ENCODE data around the gene FLG. TPM values are rescaled to one million over a fixed set of nuclear protein-coding genes. Genes with fewer than 3 reads are reported as not detected.

The FLG gene
- total and polyA plus RNA-seq, 2 donors (not counting 1 experiment from before 2014, with no cell fraction given) = not detected

- no peak overlapping the region for H3K27ac ChIP-seq (ENCODE audit: insufficient read depth, low read length)
These were observed 42.4 kb upstream of the FLG start for GRCh38 chr1:152367436-152367835.

GRCh38 chr1:152359906-152360305 lies 34.9 kb upstream of the FLG start, which contains the start of gene FLG2:
Gene FLG2, minus strand, starts transcription at chr1:152360006. Its CDS starts 1,122 bp downstream, at chr1:152358884.
- no peaks in the 10 kb centered on the region for H3K27me3 ChIP-seq (ENCODE audit: control insufficient read depth, insufficient read depth, low read length)
- H3K9ac ChIP-seq (ENCODE audit: insufficient read depth, low read length) = no peak within 1 kb of the TSS
- H2AFZ ChIP-seq (ENCODE audit: low read length) = no peak within 1 kb of the TSS
- no peaks in the 10 kb centered on the region for H3K36me3 ChIP-seq (ENCODE audit: control insufficient read depth, insufficient read depth, low read length)
- no peaks in the 10 kb centered on the region for H3K4me1 ChIP-seq (ENCODE audit: control insufficient read depth, extremely low read depth, insufficient read depth, low read length)
- H3K9me3 ChIP-seq (ENCODE audit: control insufficient read depth, insufficient read depth, low read depth, low read length) = no peaks in the 10 kb centered on the region
- H3K79me2 ChIP-seq (ENCODE audit: control insufficient read depth, insufficient read depth, low read length) = no peaks in the 10 kb centered on the region
- no peak within 1 kb of the TSS for H3K27ac ChIP-seq (ENCODE audit: insufficient read depth, low read length)
- no peak for TF ChIP-seq CTCF (conservative IDR thresholded peaks at IDR 0.05 in 1 of 2, IDR thresholded peaks at IDR 0.05 in 1 of 2; ENCODE audit: low read depth in 1 of 2, low read length in 2 of 2)
- no peak for TF ChIP-seq EZH2 (IDR thresholded peaks at IDR 0.05; ENCODE audit: low read length, missing control alignments)
- DNase-seq (ENCODE audit: low read depth in 2 of 2) = no peak
- H3K4me2 ChIP-seq (ENCODE audit: extremely low read depth, insufficient read depth, low read length) = no peak within 1 kb of the TSS
- no peak within 1 kb of the TSS for H3K4me3 ChIP-seq (replicated peaks in 1 of 4; ENCODE audit: control extremely low read depth in 1 of 4, insufficient read depth in 1 of 4, low read depth in 3 of 4, low read length in 4 of 4)
- H4K20me1 ChIP-seq (ENCODE audit: control insufficient read depth, extremely low read depth, insufficient read depth, low read length) = no peaks in the 10 kb centered on the region

More at GRCh38 chr1:152367436-152367835, 42.4 kb upstream of the FLG start:
- Histone ChIP-seq H3K4me2 (ENCODE audit: extremely low read depth, insufficient read depth, low read length) (no peak overlapping the region), H3K79me2 (ENCODE audit: control insufficient read depth, insufficient read depth, low read length) (no peaks in the 10 kb centered on the region), H3K27me3 (ENCODE audit: control insufficient read depth, insufficient read depth, low read length) (no peaks in the 10 kb centered on the region), H4K20me1 (ENCODE audit: control insufficient read depth, extremely low read depth, insufficient read depth, low read length) (no peaks in the 10 kb centered on the region), H3K36me3 (ENCODE audit: control insufficient read depth, insufficient read depth, low read length) (no peaks in the 10 kb centered on the region), H2AFZ (ENCODE audit: low read length) (no peak overlapping the region), H3K4me3 (replicated peaks in 1 of 4; ENCODE audit: control extremely low read depth in 1 of 4, insufficient read depth in 1 of 4, low read depth in 3 of 4, low read length in 4 of 4) (no peak overlapping the region), H3K9me3 (ENCODE audit: control insufficient read depth, insufficient read depth, low read depth, low read length) (no peaks in the 10 kb centered on the region), H3K4me1 (ENCODE audit: control insufficient read depth, extremely low read depth, insufficient read depth, low read length) (no peaks in the 10 kb centered on the region), H3K9ac (ENCODE audit: insufficient read depth, low read length) (no peak overlapping the region)
- DNase-seq (ENCODE audit: low read depth in 2 of 2) = no peak
- TF ChIP-seq CTCF (conservative IDR thresholded peaks at IDR 0.05 in 1 of 2, IDR thresholded peaks at IDR 0.05 in 1 of 2; ENCODE audit: low read depth in 1 of 2, low read length in 2 of 2) = no peak
- no peak for TF ChIP-seq EZH2 (IDR thresholded peaks at IDR 0.05; ENCODE audit: low read length, missing control alignments)

DNA sequence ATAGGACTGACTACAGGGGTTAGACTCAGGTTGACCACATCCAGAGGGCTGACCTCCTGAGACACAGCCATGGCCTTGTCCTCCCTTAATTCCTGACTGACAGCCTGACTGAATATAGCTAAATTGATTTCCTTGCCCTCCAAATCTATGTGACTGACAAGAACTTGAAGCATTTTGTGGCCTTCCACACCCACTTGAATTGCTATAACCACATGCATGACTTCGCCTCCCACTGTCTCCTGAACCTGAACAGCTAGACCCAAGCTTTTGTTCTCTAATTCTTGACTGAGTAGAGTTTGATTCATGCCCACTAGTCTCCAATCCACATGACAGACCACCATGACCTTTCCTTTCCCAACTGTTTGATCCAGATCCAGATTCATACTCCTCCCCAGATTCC lies 31.7 kb upstream of the FLG start:
- Histone ChIP-seq H3K9ac (ENCODE audit: insufficient read depth, low read length) (no peak overlapping the region), H3K9me3 (ENCODE audit: control insufficient read depth, insufficient read depth, low read depth, low read length) (no peaks in the 10 kb centered on the region), H3K27me3 (ENCODE audit: control insufficient read depth, insufficient read depth, low read length) (no peaks in the 10 kb centered on the region), H3K79me2 (ENCODE audit: control insufficient read depth, insufficient read depth, low read length) (no peaks in the 10 kb centered on the region), H3K4me2 (ENCODE audit: extremely low read depth, insufficient read depth, low read length) (no peak overlapping the region), H3K36me3 (ENCODE audit: control insufficient read depth, insufficient read depth, low read length) (no peaks in the 10 kb centered on the region), H2AFZ (ENCODE audit: low read length) (no peak overlapping the region), H3K27ac (ENCODE audit: insufficient read depth, low read length) (no peak overlapping the region), H3K4me3 (replicated peaks in 1 of 4; ENCODE audit: control extremely low read depth in 1 of 4, insufficient read depth in 1 of 4, low read depth in 3 of 4, low read length in 4 of 4) (no peak overlapping the region), H4K20me1 (ENCODE audit: control insufficient read depth, extremely low read depth, insufficient read depth, low read length) (no peaks in the 10 kb centered on the region), H3K4me1 (ENCODE audit: control insufficient read depth, extremely low read depth, insufficient read depth, low read length) (no peaks in the 10 kb centered on the region)
- TF ChIP-seq EZH2 (IDR thresholded peaks at IDR 0.05; ENCODE audit: low read length, missing control alignments) (no peak), CTCF (conservative IDR thresholded peaks at IDR 0.05 in 1 of 2, IDR thresholded peaks at IDR 0.05 in 1 of 2; ENCODE audit: low read depth in 1 of 2, low read length in 2 of 2) (no peak)
- no peak for DNase-seq (ENCODE audit: low read depth in 2 of 2)

Data from fibroblast of lung (primary cell).